A549 (cell line): Measurements from ENCODE around the gene DLX4. TPM values are rescaled to one million over a fixed set of nuclear protein-coding genes. Genes with fewer than 3 reads are reported as not detected.

Source experiments
- ATAC-seq, 2 experiments: fragments of 200-7000 bp in 1 of 2; fragments of >200 bp in 1 of 2; cut with Nextera tagmentation in 1 of 2; cut with Tn5 transposase in 1 of 2; 3 replicates each; pipeline versions ENCODE4 v1.8.0 to v1.9.1; 2018 to 2020; ENCODE audit warnings: mild to moderate bottlenecking in 1 of 2, moderate library complexity in 1 of 2
- CTCF ChIA-PET: fragments of 300-600 bp; sonication (Branson Sonifier 250); formaldehyde crosslinking; extraction: SDS; loops from one replicate; lab custom pipeline; 2021; ENCODE audit warnings: antibody characterized with exemption, inconsistent platforms; lab: Yijun Ruan, JAX
- POLR2A ChIA-PET: fragments of 350-600 bp; formaldehyde crosslinking; extraction: SDS; loops from one replicate; lab custom pipeline; 2021; ENCODE audit warnings: antibody characterized with exemption, inconsistent platforms; lab: Yijun Ruan, JAX
- DNase-seq, 2 experiments: peaks; one replicate each; pipeline versions ENCODE4 v3.0.0 to v3.0.0-alpha.2; 2011 to 2016; ENCODE audit warnings: low read depth in 1 of 2, low spot score in 1 of 2
- FAIRE-seq: peaks from 2 replicates; lab custom pipeline; 2011; peaks lifted over from hg19 to GRCh38; lab: Jason Lieb, UNC
- H3K27ac ChIP-seq, 2 experiments: fragments of >200 bp; sonication (Bioruptor Twin); formaldehyde crosslinking; 3 replicates each; pipeline ENCODE4 v1.5.1; 2016 to 2017
- H3K4me1 ChIP-seq: fragments of >200 bp; sonication (Bioruptor Twin); formaldehyde crosslinking; 3 replicates; pipeline ENCODE4 v1.6.1; 2016
- H3K4me2 ChIP-seq: fragments of >200 bp; sonication (Bioruptor Twin); formaldehyde crosslinking; 3 replicates; pipeline ENCODE4 v1.6.1; 2016
- H3K4me3 ChIP-seq: fragments of >200 bp; sonication (Bioruptor Twin); formaldehyde crosslinking; 3 replicates; pipeline ENCODE4 v1.5.1; 2016
- H3K9me3 ChIP-seq: fragments of >200 bp; sonication (Bioruptor Twin); formaldehyde crosslinking; 3 replicates; pipeline ENCODE4 v1.6.1; 2016
- CBX2 ChIP-seq: fragments of 200-600 bp; sonication (generic); IDR thresholded peaks from 2 replicates; pipeline ENCODE4 v1.6.1; 2016; ENCODE audit warnings: low read depth, mild to moderate bottlenecking, borderline replicate concordance
- CEBPB ChIP-seq, 2 experiments: fragments of >200 bp in 1 of 2; sonication (Bioruptor Twin) in 1 of 2; formaldehyde crosslinking in 1 of 2; IDR thresholded peaks; 2 replicates each; pipeline ENCODE4 v1.6.1; 2012 to 2016
- CTCF ChIP-seq: fragments of >200 bp; sonication (Bioruptor Twin); formaldehyde crosslinking; IDR thresholded peaks from 3 replicates; pipeline ENCODE4 v1.5.1; 2016
- E2F6 ChIP-seq: IDR thresholded peaks from 2 replicates; pipeline ENCODE4 v1.6.1; 2012; ENCODE audit warnings: low read depth, borderline replicate concordance
- EHF ChIP-seq: fragments of 250-450 bp; sonication (Bioruptor Pico); IDR thresholded peaks from 2 replicates; pipeline ENCODE4 v1.5.0; 2020; ENCODE audit warnings: mild to moderate bottlenecking
- EHMT2 ChIP-seq: fragments of 200-600 bp; sonication (generic); IDR thresholded peaks from 2 replicates; pipeline ENCODE4 v1.6.1; 2016; ENCODE audit warnings: antibody characterized with exemption, low read depth, mild to moderate bottlenecking, moderate library complexity
- HDAC2 ChIP-seq: fragments of 200-600 bp; sonication (generic); IDR thresholded peaks from 2 replicates; pipeline ENCODE4 v1.6.1; 2016
- HES2 ChIP-seq: fragments of >200 bp; sonication (Bioruptor Twin); formaldehyde crosslinking; IDR thresholded peaks from 2 replicates; pipeline ENCODE4 v1.6.1; 2016
- HOXB5 ChIP-seq: fragments of 250-450 bp; sonication (Bioruptor Pico); IDR thresholded peaks from 2 replicates; pipeline ENCODE4 v1.5.0; 2020; ENCODE audit warnings: mild to moderate bottlenecking, moderate library complexity
- JUNB ChIP-seq: fragments of >200 bp; sonication (Bioruptor Twin); formaldehyde crosslinking; IDR thresholded peaks from 2 replicates; pipeline ENCODE4 v1.6.1; 2016
- KDM1A ChIP-seq: fragments of 200-600 bp; sonication (generic); IDR thresholded peaks from 2 replicates; pipeline ENCODE4 v1.6.1; 2016; ENCODE audit warnings: low read depth, mild to moderate bottlenecking
- MAFK ChIP-seq: fragments of 450-650 bp; IDR thresholded peaks from 2 replicates; pipeline ENCODE4 v1.6.1; 2014; ENCODE audit not compliant: partially characterized antibody
- NR3C1 ChIP-seq: fragments of >200 bp; sonication (Bioruptor Twin); formaldehyde crosslinking; IDR thresholded peaks from 3 replicates; pipeline ENCODE4 v1.6.1; 2017
- PBX3 ChIP-seq: IDR thresholded peaks from 2 replicates; pipeline ENCODE4 v1.6.1; 2012
- PHF8 ChIP-seq: fragments of 200-600 bp; sonication (generic); IDR thresholded peaks from 2 replicates; pipeline ENCODE4 v1.6.1; 2016; ENCODE audit warnings: low read depth, mild to moderate bottlenecking, antibody characterized with exemption, moderate library complexity, borderline replicate concordance
- REST ChIP-seq: fragments of 200-600 bp; sonication (generic); IDR thresholded peaks from 2 replicates; pipeline ENCODE4 v1.6.1; 2016; ENCODE audit warnings: antibody characterized with exemption, mild to moderate bottlenecking, moderate library complexity
- RFX5 ChIP-seq: fragments of 450-650 bp; IDR thresholded peaks from 2 replicates; pipeline ENCODE4 v1.7.1; 2014; ENCODE audit warnings: antibody characterized with exemption, mild to moderate bottlenecking, moderate library complexity
- SMC3 ChIP-seq: fragments of >200 bp; sonication (Bioruptor Twin); formaldehyde crosslinking; IDR thresholded peaks from 3 replicates; pipeline ENCODE4 v1.6.1; 2018; ENCODE audit warnings: inconsistent platforms
- TFCP2L1 ChIP-seq: fragments of 250-450 bp; sonication (Bioruptor Pico); IDR thresholded peaks from 2 replicates; pipeline ENCODE4 v1.5.0; 2021; ENCODE audit warnings: mild to moderate bottlenecking
- TP53 ChIP-seq: fragments of 250-450 bp; sonication (Bioruptor Pico); IDR thresholded peaks from 2 replicates; pipeline ENCODE4 v1.5.0; 2021; ENCODE audit warnings: mild to moderate bottlenecking, moderate library complexity
- ZFP36 ChIP-seq: fragments of 450-650 bp; IDR thresholded peaks from 2 replicates; pipeline ENCODE4 v1.6.1; 2014; ENCODE audit warnings: borderline replicate concordance; ENCODE audit not compliant: partially characterized antibody
- WGBS: methylation state at CpG from one replicate; pipeline ENCODE4 v1.1.6; 2017; ENCODE audit errors: missing lambda C conversion rate; 5-methylcytosine and 5-hydroxymethylcytosine counted together
- polyA plus RNA-seq, 4 experiments: library from polyadenylated mRNA; depleted of rRNA in 3 of 4; stranded (reverse); fragments of >200 nt; fragmentation: RNase III in 1 of 4; extraction: RNeasy Plus Mini Kit Qiagen cat#74134 plus additional on column Dnase treatment in 1 of 4; gene quantifications; 2 replicates in 3 of 4; 3 replicates in 1 of 4; pipeline ENCODE4 v1.2.3, GENCODE V29; 2011 to 2017

The DLX4 gene
- polyA plus RNA-seq, 2 of the 4 experiments (the other 2 are of a cell fraction), result 2.9 to 4.1 TPM

GRCh38 chr17:49957350-49957749, 11.6 kb upstream of the DLX4 start:
- TF ChIP-seq NR3C1 (no peak), MAFK (no peak), PHF8 (no peak), E2F6 (no peak), JUNB (no peak), RFX5 (no peak)
- no peak for ATAC-seq
- H3K4me3 ChIP-seq, result no peak overlapping the region
- FAIRE-seq, result no peak
- H3K4me2 ChIP-seq, result no peak overlapping the region
- WGBS, result 74% methylated on average over 3 of the region's 3 CpGs
- ChIA-PET CTCF (interaction anchor here (1.0 to 82.2 kb wide), 9 partner anchors 9 to 400 kb away, joined by 3 to 2613 read pairs (median 7); partner anchors contain the start of gene KAT7), POLR2A (no interaction called here)
- H3K4me1 ChIP-seq, result peaks cover 15% of the 10 kb centered on the region
- H3K27ac ChIP-seq, result no peak overlapping the region
- DNase-seq, result no peak
- H3K9me3 ChIP-seq, result no peaks in the 10 kb centered on the region

- CTCF ChIA-PET, result interaction anchor here (1.0 to 82.2 kb wide), 4 partner anchors 10 to 39 kb away, joined by 3 to 2613 read pairs (median 40); no protein-coding TSS in a partner anchor
- FAIRE-seq, result peak; percentile 13
- H3K4me2 ChIP-seq, result 0 out of 3 replicates have a peak overlapping the region, but pooled peaks have one; percentile 29
- no peak overlapping the region for H3K4me3 ChIP-seq
- 82% methylated on average over 4 of the region's 4 CpGs for WGBS
- ATAC-seq, result no peak
- H3K27ac ChIP-seq, result no peak overlapping the region
- peaks cover 10% of the 10 kb centered on the region for H3K4me1 ChIP-seq
- H3K9me3 ChIP-seq, result no peaks in the 10 kb centered on the region
- POLR2A ChIA-PET, result no interaction called here
- TF ChIP-seq HES2, result no peak
- DNase-seq, result no peak
These were observed 10.3 kb upstream of the DLX4 start for GRCh38 chr17:49958723-49959122.

- no peak overlapping the region; a peak in 1 of 6 replicates for H3K27ac ChIP-seq
- peak overlapping the region; percentile 29; the same call in 2 of the 3 replicates for H3K4me2 ChIP-seq
- DNase-seq (peak in 1 of 2 experiments; percentile 27), FAIRE-seq (no peak), ATAC-seq (peak; percentile 11 to 38; a peak in 2 of 6 replicates)
- TF ChIP-seq TFCP2L1 (CRISPR knock-in tag), result no peak
- TF ChIP-seq CEBPB (IDR thresholded peaks at IDR 0.05), result no peak
- TF ChIP-seq KDM1A, result no peak
- no peak for TF ChIP-seq EHMT2
- no peak for TF ChIP-seq CBX2
- TF ChIP-seq CTCF, result no peak
- no peak for TF ChIP-seq REST
- TF ChIP-seq ZFP36, result no peak
- no peak for TF ChIP-seq HDAC2
- no peak for TF ChIP-seq JUNB
- no peak for TF ChIP-seq PBX3
- TF ChIP-seq NR3C1, result no peak
- TF ChIP-seq EHF, result no peak
- TF ChIP-seq SMC3, result no peak
- no peak for TF ChIP-seq TP53 (CRISPR knock-in tag)
- no peak for TF ChIP-seq HOXB5 (CRISPR knock-in tag)
- no peak overlapping the region for H3K4me3 ChIP-seq
- peaks cover 10% of the 10 kb centered on the region for H3K4me1 ChIP-seq
- POLR2A ChIA-PET, result interaction anchor here (0.9 kb wide), 1 partner anchor 9 kb away, joined by 3 read pairs; no protein-coding TSS in a partner anchor
- CTCF ChIA-PET, result interaction anchor here (1.0 to 82.2 kb wide), 4 partner anchors 9 to 38 kb away, joined by 3 to 2613 read pairs (median 40); no protein-coding TSS in a partner anchor
- 68% methylated on average over 7 of the region's 8 CpGs for WGBS
- H3K9me3 ChIP-seq, result no peaks in the 10 kb centered on the region
These were observed 9.6 kb upstream of the DLX4 start for GRCh38 chr17:49959183-49959935.
